GM19240 (cell line): ENCODE measurements around the gene MYCN.
"Not testable (repeated sequence)": the region's sequence is repeated elsewhere in the genome, so short reads cannot be mapped to it uniquely, and the experiment has no call there.

Experiments used
- DNase-seq: peaks from one replicate; pipeline ENCODE4 v3.0.0; 2011; ENCODE audit warnings: low spot score; ENCODE audit not compliant: insufficient read length

Gene MYCN

GRCh38 chr2:15939854-15940660 is at the start of gene MYCN:
Gene MYCN (plus strand): TSS chr2:15940550. CDS start chr2:15942065, 1,515 bp downstream.
- DNase-seq: no peak

DNA sequence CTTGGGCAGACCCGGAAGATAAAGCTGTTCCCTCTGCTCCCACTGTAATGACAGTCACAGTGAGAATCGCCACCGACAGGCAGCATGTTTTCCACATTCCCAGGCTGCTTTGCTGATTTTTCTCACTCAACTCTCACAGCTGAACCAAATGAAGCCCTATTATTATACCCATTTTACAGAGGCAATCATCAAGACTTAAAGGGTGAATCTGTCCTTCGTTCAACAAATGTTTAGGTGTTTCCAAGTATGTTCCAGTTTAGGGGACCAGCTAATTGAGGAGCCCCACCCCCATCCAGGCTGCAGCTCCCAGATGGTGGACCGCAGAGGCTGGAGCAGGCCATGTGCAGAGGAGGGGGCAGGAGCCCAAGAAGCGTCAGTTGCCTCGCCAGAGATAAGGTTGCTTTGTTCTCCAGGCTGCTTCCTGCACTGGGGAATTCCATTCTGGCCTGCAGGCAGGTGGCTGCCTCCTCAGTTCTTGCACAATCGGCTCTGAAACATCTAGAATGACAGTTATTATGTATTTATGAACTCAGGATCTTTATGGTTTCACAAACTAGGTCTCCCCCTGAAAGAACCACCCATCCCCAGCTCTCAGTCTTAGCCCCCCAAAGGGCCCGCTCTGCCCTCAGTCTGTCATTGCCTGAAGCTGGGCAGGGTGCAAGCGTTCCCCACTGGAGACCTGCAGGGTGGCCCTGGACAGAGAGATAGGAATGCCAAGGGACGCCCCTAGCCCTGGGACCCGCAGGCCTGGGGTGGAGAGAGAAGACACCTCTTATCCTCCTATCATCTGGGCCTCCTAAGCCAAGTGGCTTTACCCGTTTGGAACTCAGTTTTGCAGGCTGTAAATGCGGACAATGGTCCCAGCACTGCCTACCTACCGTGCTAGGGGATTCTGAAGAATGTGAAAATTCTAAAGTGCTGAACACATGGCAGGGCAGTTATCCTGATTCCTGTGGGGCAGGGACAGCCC is 49.1 kb upstream of the MYCN start:
- no peak for DNase-seq

DNA sequence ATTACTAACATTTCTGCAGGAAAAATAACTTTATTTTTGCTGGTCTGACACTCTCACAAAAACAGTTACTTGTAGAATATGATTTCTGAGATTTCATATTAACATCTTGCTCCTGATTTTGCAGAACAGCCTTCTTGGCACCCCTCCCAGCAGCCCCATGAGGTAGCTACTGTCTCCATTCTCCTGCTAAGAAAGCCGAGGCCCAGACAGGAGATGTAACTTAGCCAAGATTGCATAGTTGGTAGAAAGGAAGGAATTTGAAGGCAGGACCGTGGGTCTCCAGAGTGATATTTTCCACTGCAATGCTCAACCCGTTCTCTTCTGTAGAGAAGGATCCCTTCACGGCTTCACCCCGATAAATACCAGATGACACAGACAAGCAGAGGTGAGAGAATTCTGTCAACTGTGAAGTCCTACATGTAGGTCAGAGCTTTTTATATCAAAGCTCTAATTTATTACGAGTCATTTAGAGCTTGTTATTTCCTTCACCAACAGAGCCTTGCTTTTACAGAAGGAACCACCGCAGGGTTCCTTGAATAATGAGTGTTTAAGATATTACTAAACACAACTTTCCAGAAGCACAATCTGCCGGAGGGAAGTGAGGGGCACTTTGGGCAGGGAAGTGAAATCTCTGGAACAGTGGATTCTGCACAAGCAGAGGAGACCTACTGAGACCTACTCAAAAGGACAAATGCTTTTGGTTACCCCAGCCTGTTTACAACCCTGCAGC is 48.0 kb upstream of the MYCN start:
- no peak for DNase-seq

- DNase-seq: no peak
These were observed 47.3 kb upstream of the MYCN start for GRCh38 chr2:15893085-15893484.

- DNase-seq: no peak
These were observed 46.5 kb upstream of the MYCN start for GRCh38 chr2:15893689-15894480.

- DNase-seq: no peak
These were observed 45.7 kb upstream of the MYCN start for GRCh38 chr2:15894481-15895144.

DNA sequence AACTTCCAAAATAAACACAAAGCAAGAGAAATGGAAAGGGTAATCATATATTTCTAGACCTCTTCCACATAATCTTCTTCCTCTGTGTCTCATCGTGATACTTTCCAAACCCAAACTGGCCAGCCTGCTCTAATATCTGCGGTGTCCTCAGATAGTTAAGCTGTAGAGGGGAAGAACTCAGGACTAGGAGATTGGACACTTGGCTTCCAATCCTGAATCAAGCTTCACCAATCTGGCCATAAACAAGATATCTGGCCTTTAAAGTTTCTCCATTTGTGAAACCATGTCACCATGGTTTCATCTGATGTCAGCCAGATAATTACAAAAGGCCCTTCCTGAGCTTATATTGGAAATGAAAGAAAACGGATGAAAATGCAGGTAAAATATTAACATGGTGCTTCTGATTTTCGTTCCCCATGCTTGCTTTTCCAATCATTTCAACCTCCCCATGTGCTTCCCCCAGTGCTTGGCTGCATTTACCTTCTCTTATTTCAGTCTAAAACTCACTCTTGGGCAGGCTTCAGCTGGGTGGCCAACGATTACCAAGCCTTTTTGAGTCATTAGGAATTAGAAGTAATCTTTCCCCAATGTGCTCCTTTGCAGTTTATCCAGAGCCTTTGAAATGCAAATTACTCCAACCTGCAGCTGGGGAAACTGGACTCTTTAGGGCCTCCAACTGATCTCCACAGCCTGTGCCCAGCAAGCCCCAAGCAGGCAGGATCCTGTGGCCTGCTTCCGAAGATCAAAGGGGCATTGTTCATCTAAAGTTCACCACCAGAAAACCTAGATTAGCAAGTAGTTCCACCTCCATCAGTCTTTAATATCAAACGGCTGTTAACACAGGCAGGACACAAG is 44.5 kb upstream of the MYCN start:
- no peak for DNase-seq

DNA sequence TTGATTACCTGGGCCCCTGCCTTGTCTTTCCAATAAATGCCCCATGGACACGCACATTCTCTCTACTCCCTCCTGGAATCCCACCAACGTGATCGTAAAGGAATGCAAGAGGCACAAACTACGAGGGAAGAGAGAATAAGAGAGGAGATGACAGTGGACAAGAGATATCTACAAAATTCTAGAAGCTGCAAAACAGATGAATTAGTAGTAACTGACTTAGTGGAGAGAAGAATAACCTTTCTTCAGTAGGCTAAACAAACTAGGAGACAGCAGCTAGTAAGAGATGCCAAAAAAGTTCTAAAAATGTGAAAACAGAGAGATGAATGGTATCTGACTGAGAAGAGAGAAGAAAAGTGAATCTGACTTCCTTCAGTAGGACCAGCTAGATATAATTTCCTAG is 43.5 kb upstream of the MYCN start:
- no peak for DNase-seq

DNA sequence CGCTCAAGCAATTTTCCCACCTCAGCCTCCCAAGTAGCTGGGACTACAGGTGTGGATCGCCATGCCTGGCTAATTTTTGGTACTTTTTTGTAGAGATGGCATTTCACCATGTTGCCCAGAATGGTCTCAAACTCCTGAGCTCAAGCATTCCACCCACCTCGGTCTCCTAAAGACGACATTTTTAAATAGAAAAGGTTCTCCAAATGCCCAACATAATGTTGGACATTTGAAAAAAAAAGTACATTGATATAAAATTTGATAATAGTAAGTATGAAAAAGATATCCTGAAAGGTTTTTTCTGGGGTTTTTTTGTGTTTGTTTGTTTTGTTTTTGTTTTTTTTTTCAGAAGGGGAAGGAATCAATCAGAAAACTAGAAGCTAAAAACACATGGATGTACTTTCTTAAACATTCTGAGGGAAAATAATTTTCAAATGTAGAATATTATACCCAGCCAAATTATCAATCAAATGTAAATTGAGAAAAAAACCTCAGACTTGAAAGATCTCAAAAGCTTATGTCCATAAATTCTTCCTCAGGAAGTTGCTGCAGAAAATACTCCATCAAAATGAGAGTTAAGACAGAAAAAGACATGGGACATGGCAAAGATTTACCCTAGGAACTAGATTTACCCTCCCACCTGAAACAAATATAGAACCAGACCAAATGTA is 42.8 kb upstream of the MYCN start:
- no peak for DNase-seq

DNA sequence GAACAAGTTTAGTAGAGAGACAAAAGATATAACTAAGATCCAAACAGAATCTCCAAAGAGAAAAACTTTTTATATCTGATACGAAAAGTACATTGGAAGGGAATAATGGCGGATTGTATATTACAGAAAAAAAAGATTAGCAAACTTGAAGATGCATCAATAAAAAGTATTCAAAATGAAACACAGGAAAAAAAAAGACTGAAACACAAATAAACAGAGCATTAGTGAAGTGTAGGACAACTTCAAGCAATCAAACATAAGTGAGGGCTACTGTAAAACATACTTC is 41.1 kb upstream of the MYCN start:
- no peak for DNase-seq

- no peak for DNase-seq
These were observed 40.4 kb upstream of the MYCN start for GRCh38 chr2:15899751-15900493.

- DNase-seq: no peak
These were observed 39.1 kb upstream of the MYCN start for GRCh38 chr2:15901095-15901807.

DNA sequence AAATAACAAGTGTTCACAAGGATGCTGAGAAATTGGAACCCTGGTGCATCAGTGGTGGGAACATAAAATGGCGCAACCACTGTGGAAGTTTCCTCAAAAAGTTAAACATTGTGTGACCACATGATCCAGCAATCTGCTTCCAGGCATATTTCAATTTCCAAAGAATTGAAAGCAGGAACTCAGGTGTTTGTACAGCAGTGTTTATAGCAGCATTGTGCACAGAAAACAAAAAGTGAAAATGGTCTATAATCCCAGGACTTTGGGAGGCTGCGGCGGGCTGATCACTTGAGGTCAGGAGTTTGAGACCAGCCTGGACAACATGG is 38.6 kb upstream of the MYCN start:
- DNase-seq: no peak

DNA sequence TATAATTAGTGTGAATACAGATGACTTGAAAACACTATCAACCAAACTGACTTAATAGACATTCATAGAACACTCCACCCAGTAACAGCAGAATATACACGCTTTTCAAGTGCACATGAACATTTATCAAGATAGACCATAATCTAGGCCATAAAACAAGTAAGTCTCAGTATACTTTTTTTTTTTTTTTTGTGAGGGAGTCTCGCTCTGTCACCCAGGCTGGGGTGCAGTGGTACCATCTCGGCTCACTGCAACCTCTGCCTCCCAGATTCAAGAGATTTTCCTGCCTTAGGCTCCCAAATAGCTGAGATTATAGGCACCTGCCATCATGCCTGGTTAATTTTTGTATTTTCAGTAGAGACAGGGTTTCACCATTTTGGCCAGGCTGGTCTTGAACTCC is 36.4 kb upstream of the MYCN start:
- not testable (repeated sequence) for DNase-seq

- DNase-seq: no peak
These were observed 35.1 kb upstream of the MYCN start for GRCh38 chr2:15905267-15905645.

- DNase-seq: no peak
These were observed 34.3 kb upstream of the MYCN start for GRCh38 chr2:15905986-15906491.

DNA sequence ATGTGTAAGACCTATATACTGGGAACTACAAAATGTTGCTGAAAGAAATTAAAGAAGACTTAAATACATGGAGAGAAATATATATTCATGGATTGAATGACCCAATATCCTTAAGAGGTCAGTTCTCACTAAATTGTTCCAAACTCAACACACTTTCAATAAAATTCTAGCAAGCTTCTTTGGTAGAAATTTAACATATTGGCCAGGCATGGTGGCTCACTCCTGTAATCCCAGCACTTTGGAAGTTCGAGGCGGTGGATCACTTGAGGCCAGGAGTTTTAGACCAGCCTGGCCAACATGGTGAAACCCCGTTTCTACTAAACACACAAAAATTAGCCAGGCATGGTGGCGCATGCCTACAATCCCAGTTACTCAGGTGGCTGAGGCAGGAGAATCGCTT is 33.6 kb upstream of the MYCN start:
- no peak for DNase-seq
